A549 (cell line): Measurements from ENCODE around the gene UBE4A. TPM values are rescaled to one million over a fixed set of nuclear protein-coding genes. Genes with fewer than 3 reads are reported as not detected.

Experiments
- ATAC-seq, 2 experiments: fragments of 200-7000 bp in 1 of 2; fragments of >200 bp in 1 of 2; cut with Nextera tagmentation in 1 of 2; cut with Tn5 transposase in 1 of 2; 3 replicates each; pipeline versions ENCODE4 v1.8.0 to v1.9.1; 2018 to 2020; ENCODE audit warnings: mild to moderate bottlenecking in 1 of 2, moderate library complexity in 1 of 2
- CTCF ChIA-PET: fragments of 300-600 bp; sonication (Branson Sonifier 250); formaldehyde crosslinking; extraction: SDS; loops from one replicate; lab custom pipeline; 2021; ENCODE audit warnings: antibody characterized with exemption, inconsistent platforms; lab: Yijun Ruan, JAX
- POLR2A ChIA-PET: fragments of 350-600 bp; formaldehyde crosslinking; extraction: SDS; loops from one replicate; lab custom pipeline; 2021; ENCODE audit warnings: antibody characterized with exemption, inconsistent platforms; lab: Yijun Ruan, JAX
- DNase-seq, 2 experiments: peaks; one replicate each; pipeline versions ENCODE4 v3.0.0 to v3.0.0-alpha.2; 2011 to 2016; ENCODE audit warnings: low read depth in 1 of 2, low spot score in 1 of 2
- FAIRE-seq: peaks from 2 replicates; lab custom pipeline; 2011; peaks lifted over from hg19 to GRCh38; lab: Jason Lieb, UNC
- H3K27ac ChIP-seq, 2 experiments: fragments of >200 bp; sonication (Bioruptor Twin); formaldehyde crosslinking; 3 replicates each; pipeline ENCODE4 v1.5.1; 2016 to 2017
- H3K4me1 ChIP-seq: fragments of >200 bp; sonication (Bioruptor Twin); formaldehyde crosslinking; 3 replicates; pipeline ENCODE4 v1.6.1; 2016
- H3K4me2 ChIP-seq: fragments of >200 bp; sonication (Bioruptor Twin); formaldehyde crosslinking; 3 replicates; pipeline ENCODE4 v1.6.1; 2016
- H3K4me3 ChIP-seq: fragments of >200 bp; sonication (Bioruptor Twin); formaldehyde crosslinking; 3 replicates; pipeline ENCODE4 v1.5.1; 2016
- H3K9me3 ChIP-seq: fragments of >200 bp; sonication (Bioruptor Twin); formaldehyde crosslinking; 3 replicates; pipeline ENCODE4 v1.6.1; 2016
- EHMT2 ChIP-seq: fragments of 200-600 bp; sonication (generic); IDR thresholded peaks from 2 replicates; pipeline ENCODE4 v1.6.1; 2016; ENCODE audit warnings: antibody characterized with exemption, low read depth, mild to moderate bottlenecking, moderate library complexity
- ESRRA ChIP-seq: fragments of 150-350 bp; IDR thresholded peaks from 2 replicates; pipeline ENCODE4 v1.6.1; 2014; ENCODE audit warnings: mild to moderate bottlenecking, low read length, borderline replicate concordance
- GATA3 ChIP-seq: IDR thresholded peaks from 2 replicates; pipeline ENCODE4 v1.6.1; 2012; ENCODE audit warnings: borderline replicate concordance
- HOXA7 ChIP-seq: fragments of 250-450 bp; sonication (Bioruptor Pico); IDR thresholded peaks from 2 replicates; pipeline ENCODE4 v1.5.0; 2020; ENCODE audit warnings: mild to moderate bottlenecking, moderate library complexity
- JUN ChIP-seq, 2 experiments: fragments of >200 bp; sonication (Bioruptor Twin); formaldehyde crosslinking; IDR thresholded peaks; 2 replicates in 1 of 2; 3 replicates in 1 of 2; pipeline ENCODE4 v1.6.1; 2016 to 2017
- KDM1A ChIP-seq: fragments of 200-600 bp; sonication (generic); IDR thresholded peaks from 2 replicates; pipeline ENCODE4 v1.6.1; 2016; ENCODE audit warnings: low read depth, mild to moderate bottlenecking
- KDM5A ChIP-seq: fragments of 200-600 bp; sonication (generic); IDR thresholded peaks from 2 replicates; pipeline ENCODE4 v1.6.1; 2016; ENCODE audit warnings: antibody characterized with exemption, mild to moderate bottlenecking
- MAFK ChIP-seq: fragments of 450-650 bp; IDR thresholded peaks from 2 replicates; pipeline ENCODE4 v1.6.1; 2014; ENCODE audit not compliant: partially characterized antibody
- MAZ ChIP-seq: fragments of 150-350 bp; IDR thresholded peaks from 2 replicates; pipeline ENCODE4 v1.6.1; 2014; ENCODE audit warnings: antibody characterized with exemption, low read depth, low read length, borderline replicate concordance
- NFE2L2 ChIP-seq: fragments of 150-350 bp; conservative IDR thresholded peaks from 2 replicates; pipeline ENCODE4 v1.6.1; 2014; ENCODE audit warnings: low read length
- NPAS2 ChIP-seq: fragments of 250-450 bp; sonication (Bioruptor Pico); IDR thresholded peaks from 2 replicates; pipeline ENCODE4 v1.8.0; 2022; ENCODE audit warnings: mild to moderate bottlenecking, moderate library complexity, borderline replicate concordance
- NR3C1 ChIP-seq: fragments of >200 bp; sonication (Bioruptor Twin); formaldehyde crosslinking; IDR thresholded peaks from 3 replicates; pipeline ENCODE4 v1.6.1; 2017
- POLR2A ChIP-seq: IDR thresholded peaks from 2 replicates; pipeline ENCODE4 v1.6.1; 2012; ENCODE audit warnings: mild to moderate bottlenecking, low read length
- POLR2AphosphoS2 ChIP-seq: conservative IDR thresholded peaks from 2 replicates; pipeline ENCODE4 v1.6.1; 2012; ENCODE audit warnings: low read length, improper control_type of control experiment, inconsistent platforms
- SREBF2 ChIP-seq: fragments of 450-650 bp; IDR thresholded peaks from 2 replicates; pipeline ENCODE4 v1.6.1; 2014; ENCODE audit warnings: mild to moderate bottlenecking, moderate library complexity
- TFCP2L1 ChIP-seq: fragments of 250-450 bp; sonication (Bioruptor Pico); IDR thresholded peaks from 2 replicates; pipeline ENCODE4 v1.5.0; 2021; ENCODE audit warnings: mild to moderate bottlenecking
- TP53 ChIP-seq: fragments of 250-450 bp; sonication (Bioruptor Pico); IDR thresholded peaks from 2 replicates; pipeline ENCODE4 v1.5.0; 2021; ENCODE audit warnings: mild to moderate bottlenecking, moderate library complexity
- ZC3H11A ChIP-seq: fragments of 450-650 bp; IDR thresholded peaks from 2 replicates; pipeline ENCODE4 v1.6.1; 2014; ENCODE audit warnings: antibody characterized with exemption, mild to moderate bottlenecking
- ZFP36 ChIP-seq: fragments of 450-650 bp; IDR thresholded peaks from 2 replicates; pipeline ENCODE4 v1.6.1; 2014; ENCODE audit warnings: borderline replicate concordance; ENCODE audit not compliant: partially characterized antibody
- ZNF302 ChIP-seq: fragments of 250-450 bp; sonication (Bioruptor Pico); IDR thresholded peaks from 2 replicates; pipeline ENCODE4 v1.9.0; 2021; ENCODE audit warnings: inconsistent platforms, mild to moderate bottlenecking, moderate library complexity
- WGBS: methylation state at CpG from one replicate; pipeline ENCODE4 v1.1.6; 2017; ENCODE audit errors: missing lambda C conversion rate; 5-methylcytosine and 5-hydroxymethylcytosine counted together
- polyA plus RNA-seq, 4 experiments: library from polyadenylated mRNA; depleted of rRNA in 3 of 4; stranded (reverse); fragments of >200 nt; fragmentation: RNase III in 1 of 4; extraction: RNeasy Plus Mini Kit Qiagen cat#74134 plus additional on column Dnase treatment in 1 of 4; gene quantifications; 2 replicates in 3 of 4; 3 replicates in 1 of 4; pipeline ENCODE4 v1.2.3, GENCODE V29; 2011 to 2017
- TF ChIP-seq, protein P1 (sequence below): fragments of 250-450 bp; sonication (Bioruptor Pico); IDR thresholded peaks from 2 replicates; pipeline ENCODE4 v1.5.0; 2021; ENCODE audit warnings: mild to moderate bottlenecking, moderate library complexity, borderline replicate concordance
- TF ChIP-seq, protein P2 (sequence below): fragments of 250-450 bp; sonication (Bioruptor Pico); IDR thresholded peaks from 2 replicates; pipeline ENCODE4 v1.5.0; 2020; ENCODE audit warnings: low read depth, mild to moderate bottlenecking, moderate library complexity
- TF ChIP-seq, protein P3 (sequence below): fragments of >200 bp; sonication (Bioruptor Twin); formaldehyde crosslinking; IDR thresholded peaks from 2 replicates; pipeline ENCODE4 v1.6.1; 2016
- TF ChIP-seq, protein P4 (sequence below): fragments of >200 bp; sonication (Bioruptor Twin); formaldehyde crosslinking; IDR thresholded peaks from 3 replicates; pipeline ENCODE4 v1.5.1; 2016
- TF ChIP-seq, protein P5 (sequence below): fragments of >200 bp; sonication (Bioruptor Twin); formaldehyde crosslinking; IDR thresholded peaks from 3 replicates; pipeline ENCODE4 v1.6.1; 2016
- TF ChIP-seq, protein P6 (sequence below): IDR thresholded peaks from 2 replicates; pipeline ENCODE4 v1.6.1; 2012

UBE4A gene
- polyA plus RNA-seq, 2 of the 4 experiments (the other 2 are of a cell fraction) = 11.4 to 18.9 TPM

DNA sequence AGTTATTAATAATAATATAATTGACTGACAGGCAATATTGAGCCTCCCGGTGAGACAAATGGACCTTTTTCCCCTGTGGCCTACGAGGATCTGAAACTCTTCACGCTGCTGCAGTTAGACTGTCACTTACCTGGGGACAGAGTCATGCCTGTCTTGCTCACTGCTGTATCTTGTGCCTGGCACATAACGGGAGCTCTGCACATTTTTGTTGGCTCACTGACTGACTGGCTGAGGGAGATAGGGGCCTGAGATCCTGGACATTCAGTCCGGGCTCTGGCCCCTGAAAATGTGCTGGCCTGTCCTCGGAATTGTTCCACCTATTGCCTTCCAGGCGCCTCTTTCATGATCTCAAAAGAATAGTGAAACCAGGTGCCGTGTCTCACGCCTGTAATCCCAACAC, 16.2 kb upstream of the UBE4A start:
- CTCF ChIA-PET = no interaction called here
- H3K4me3 ChIP-seq = no peak overlapping the region
- H3K4me1 ChIP-seq = no peaks in the 10 kb centered on the region
- no peak overlapping the region for H3K27ac ChIP-seq
- POLR2A ChIA-PET = no interaction called here
- H3K9me3 ChIP-seq = no peaks in the 10 kb centered on the region
- TF ChIP-seq, protein P1, sequence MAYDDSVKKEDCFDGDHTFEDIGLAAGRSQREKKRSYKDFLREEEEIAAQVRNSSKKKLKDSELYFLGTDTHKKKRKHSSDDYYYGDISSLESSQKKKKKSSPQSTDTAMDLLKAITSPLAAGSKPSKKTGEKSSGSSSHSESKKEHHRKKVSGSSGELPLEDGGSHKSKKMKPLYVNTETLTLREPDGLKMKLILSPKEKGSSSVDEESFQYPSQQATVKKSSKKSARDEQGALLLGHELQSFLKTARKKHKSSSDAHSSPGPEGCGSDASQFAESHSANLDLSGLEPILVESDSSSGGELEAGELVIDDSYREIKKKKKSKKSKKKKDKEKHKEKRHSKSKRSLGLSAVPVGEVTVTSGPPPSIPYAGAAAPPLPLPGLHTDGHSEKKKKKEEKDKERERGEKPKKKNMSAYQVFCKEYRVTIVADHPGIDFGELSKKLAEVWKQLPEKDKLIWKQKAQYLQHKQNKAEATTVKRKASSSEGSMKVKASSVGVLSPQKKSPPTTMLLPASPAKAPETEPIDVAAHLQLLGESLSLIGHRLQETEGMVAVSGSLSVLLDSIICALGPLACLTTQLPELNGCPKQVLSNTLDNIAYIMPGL = no peak
- TF ChIP-seq, protein P2, sequence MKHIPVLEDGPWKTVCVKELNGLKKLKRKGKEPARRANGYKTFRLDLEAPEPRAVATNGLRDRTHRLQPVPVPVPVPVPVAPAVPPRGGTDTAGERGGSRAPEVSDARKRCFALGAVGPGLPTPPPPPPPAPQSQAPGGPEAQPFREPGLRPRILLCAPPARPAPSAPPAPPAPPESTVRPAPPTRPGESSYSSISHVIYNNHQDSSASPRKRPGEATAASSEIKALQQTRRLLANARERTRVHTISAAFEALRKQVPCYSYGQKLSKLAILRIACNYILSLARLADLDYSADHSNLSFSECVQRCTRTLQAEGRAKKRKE (CRISPR knock-in tag) = no peak
- TF ChIP-seq TP53 (CRISPR knock-in tag) (no peak), KDM1A (no peak), NR3C1 (no peak), KDM5A (no peak), GATA3 (no peak), MAZ (no peak), JUN (IDR thresholded peaks at IDR 0.05) (no peak), POLR2A (no peak), HOXA7 (CRISPR knock-in tag) (no peak), ESRRA (no peak), ZNF302 (CRISPR knock-in tag) (no peak), NPAS2 (CRISPR knock-in tag) (no peak), ZFP36 (no peak), EHMT2 (no peak), SREBF2 (no peak)
- TF ChIP-seq, protein P3, sequence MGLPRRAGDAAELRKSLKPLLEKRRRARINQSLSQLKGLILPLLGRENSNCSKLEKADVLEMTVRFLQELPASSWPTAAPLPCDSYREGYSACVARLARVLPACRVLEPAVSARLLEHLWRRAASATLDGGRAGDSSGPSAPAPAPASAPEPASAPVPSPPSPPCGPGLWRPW = no peak
- TF ChIP-seq, protein P4, sequence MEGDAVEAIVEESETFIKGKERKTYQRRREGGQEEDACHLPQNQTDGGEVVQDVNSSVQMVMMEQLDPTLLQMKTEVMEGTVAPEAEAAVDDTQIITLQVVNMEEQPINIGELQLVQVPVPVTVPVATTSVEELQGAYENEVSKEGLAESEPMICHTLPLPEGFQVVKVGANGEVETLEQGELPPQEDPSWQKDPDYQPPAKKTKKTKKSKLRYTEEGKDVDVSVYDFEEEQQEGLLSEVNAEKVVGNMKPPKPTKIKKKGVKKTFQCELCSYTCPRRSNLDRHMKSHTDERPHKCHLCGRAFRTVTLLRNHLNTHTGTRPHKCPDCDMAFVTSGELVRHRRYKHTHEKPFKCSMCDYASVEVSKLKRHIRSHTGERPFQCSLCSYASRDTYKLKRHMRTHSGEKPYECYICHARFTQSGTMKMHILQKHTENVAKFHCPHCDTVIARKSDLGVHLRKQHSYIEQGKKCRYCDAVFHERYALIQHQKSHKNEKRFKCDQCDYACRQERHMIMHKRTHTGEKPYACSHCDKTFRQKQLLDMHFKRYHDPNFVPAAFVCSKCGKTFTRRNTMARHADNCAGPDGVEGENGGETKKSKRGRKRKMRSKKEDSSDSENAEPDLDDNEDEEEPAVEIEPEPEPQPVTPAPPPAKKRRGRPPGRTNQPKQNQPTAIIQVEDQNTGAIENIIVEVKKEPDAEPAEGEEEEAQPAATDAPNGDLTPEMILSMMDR = no peak
- DNase-seq = no peak
- no peak for ATAC-seq
- FAIRE-seq = no peak
- 70% methylated on average over 8 of the region's 9 CpGs for WGBS
- no peak overlapping the region for H3K4me2 ChIP-seq

DNA sequence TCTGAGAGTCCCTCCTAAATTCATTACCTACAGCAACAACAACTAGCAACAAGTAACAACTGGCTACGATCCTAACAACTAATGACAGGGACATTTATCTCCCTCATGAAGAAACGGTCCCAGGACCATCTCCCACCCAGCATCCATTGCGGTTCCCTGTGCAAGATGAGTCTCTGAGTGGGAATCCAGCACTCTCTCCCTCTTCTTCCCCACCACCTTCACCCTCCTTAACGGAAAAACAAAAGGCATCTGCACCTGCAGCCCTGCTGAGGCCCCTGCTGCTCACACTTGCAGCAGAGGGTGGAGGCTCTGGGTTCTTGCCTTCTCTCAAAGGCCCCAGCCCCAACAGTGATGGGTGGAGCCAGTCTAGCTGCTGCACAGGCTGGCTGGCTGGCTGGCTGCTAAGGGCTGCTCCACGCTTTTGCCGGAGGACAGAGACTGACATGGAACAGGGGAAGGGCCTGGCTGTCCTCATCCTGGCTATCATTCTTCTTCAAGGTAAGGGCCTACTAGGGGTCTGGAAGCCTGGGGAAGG, 15.4 kb upstream of the UBE4A start, which contains the start of gene CD3G:
Gene CD3G, plus strand, starts transcription at position 364 of the 535 bp plus-strand sequence. Its CDS starts 80 bp downstream, at position 444.
- no peak within 1 kb of the TSS for H3K4me2 ChIP-seq
- H3K27ac ChIP-seq = no peak within 1 kb of the TSS
- 48% methylated on average over 6 of the region's 6 CpGs for WGBS
- no peak within 1 kb of the TSS for H3K4me3 ChIP-seq
- ChIA-PET POLR2A (no interaction called here), CTCF (no interaction called here)
- TF ChIP-seq, protein P5, sequence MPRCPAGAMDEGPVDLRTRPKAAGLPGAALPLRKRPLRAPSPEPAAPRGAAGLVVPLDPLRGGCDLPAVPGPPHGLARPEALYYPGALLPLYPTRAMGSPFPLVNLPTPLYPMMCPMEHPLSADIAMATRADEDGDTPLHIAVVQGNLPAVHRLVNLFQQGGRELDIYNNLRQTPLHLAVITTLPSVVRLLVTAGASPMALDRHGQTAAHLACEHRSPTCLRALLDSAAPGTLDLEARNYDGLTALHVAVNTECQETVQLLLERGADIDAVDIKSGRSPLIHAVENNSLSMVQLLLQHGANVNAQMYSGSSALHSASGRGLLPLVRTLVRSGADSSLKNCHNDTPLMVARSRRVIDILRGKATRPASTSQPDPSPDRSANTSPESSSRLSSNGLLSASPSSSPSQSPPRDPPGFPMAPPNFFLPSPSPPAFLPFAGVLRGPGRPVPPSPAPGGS = no peak
- no peak for TF ChIP-seq NFE2L2
- no peak for TF ChIP-seq TFCP2L1 (CRISPR knock-in tag)
- no peak for TF ChIP-seq MAZ
- no peak for TF ChIP-seq MAFK
- no peak for TF ChIP-seq POLR2AphosphoS2
- TF ChIP-seq ZC3H11A = no peak
- TF ChIP-seq, protein P6, sequence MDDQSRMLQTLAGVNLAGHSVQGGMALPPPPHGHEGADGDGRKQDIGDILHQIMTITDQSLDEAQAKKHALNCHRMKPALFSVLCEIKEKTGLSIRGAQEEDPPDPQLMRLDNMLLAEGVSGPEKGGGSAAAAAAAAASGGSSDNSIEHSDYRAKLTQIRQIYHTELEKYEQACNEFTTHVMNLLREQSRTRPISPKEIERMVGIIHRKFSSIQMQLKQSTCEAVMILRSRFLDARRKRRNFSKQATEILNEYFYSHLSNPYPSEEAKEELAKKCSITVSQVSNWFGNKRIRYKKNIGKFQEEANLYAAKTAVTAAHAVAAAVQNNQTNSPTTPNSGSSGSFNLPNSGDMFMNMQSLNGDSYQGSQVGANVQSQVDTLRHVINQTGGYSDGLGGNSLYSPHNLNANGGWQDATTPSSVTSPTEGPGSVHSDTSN = no peak
- no peak for TF ChIP-seq ESRRA
- no peak for TF ChIP-seq NPAS2 (CRISPR knock-in tag)
- TF ChIP-seq, protein P3 = no peak
- TF ChIP-seq, all 56 proteins: peak for 0
- H3K9me3 ChIP-seq = no peaks in the 10 kb centered on the region
- ATAC-seq = no peak
- no peak for DNase-seq
- no peaks in the 10 kb centered on the region for H3K4me1 ChIP-seq
- FAIRE-seq = no peak
